CMK (cell line): Measurements from ENCODE around the gene PSTPIP1.

Source experiments
- DNase-seq: peaks from one replicate; pipeline ENCODE4 v3.0.0-alpha.2; 2010; ENCODE audit warnings: low read depth

The PSTPIP1 gene

GRCh38 chr15:77042955-77043920 is 48.3 kb downstream of the PSTPIP1 start:
- DNase-seq, result no peak

- DNase-seq, result no peak
Measured at GRCh38 chr15:77044228-77045042, 49.5 kb downstream of the PSTPIP1 start.

GRCh38 chr15:77045985-77046384 is 51.1 kb downstream of the PSTPIP1 start:
- DNase-seq, result no peak

GRCh38 chr15:77046704-77047412 is 51.9 kb downstream of the PSTPIP1 start:
- DNase-seq, result no peak

GRCh38 chr15:77048135-77048876 is 53.4 kb downstream of the PSTPIP1 start:
- no peak for DNase-seq

GRCh38 chr15:77052556-77052955 is 57.6 kb downstream of the PSTPIP1 start:
- DNase-seq, result no peak

GRCh38 chr15:77053709-77054108 is 58.8 kb downstream of the PSTPIP1 start:
- no peak for DNase-seq

GRCh38 chr15:77057072-77057471 is 62.1 kb downstream of the PSTPIP1 start:
- DNase-seq, result no peak

- DNase-seq, result no peak
Measured at GRCh38 chr15:77057685-77058084, 62.8 kb downstream of the PSTPIP1 start.

- DNase-seq, result no peak
Measured at GRCh38 chr15:77058468-77058867, 63.5 kb downstream of the PSTPIP1 start.

- DNase-seq, result no peak
Measured at GRCh38 chr15:77059786-77060361, 64.9 kb downstream of the PSTPIP1 start.

GRCh38 chr15:77060546-77060945 is 65.6 kb downstream of the PSTPIP1 start:
- no peak for DNase-seq

- no peak for DNase-seq
Measured at GRCh38 chr15:77063249-77063648, 68.3 kb downstream of the PSTPIP1 start.

- no peak for DNase-seq
Measured at GRCh38 chr15:77064063-77064462, 69.1 kb downstream of the PSTPIP1 start.

GRCh38 chr15:77064539-77065308 is 69.8 kb downstream of the PSTPIP1 start:
- DNase-seq, result no peak

GRCh38 chr15:77066971-77067690 is 72.2 kb downstream of the PSTPIP1 start:
- DNase-seq, result no peak

- no peak for DNase-seq
Measured at GRCh38 chr15:77067691-77068367, 72.9 kb downstream of the PSTPIP1 start.

- no peak for DNase-seq
Measured at GRCh38 chr15:77068633-77069032, 73.7 kb downstream of the PSTPIP1 start.

GRCh38 chr15:77069521-77070121 is 74.7 kb downstream of the PSTPIP1 start:
- no peak for DNase-seq
